Breast epithelium (tissue), 3 donors: ENCODE data around the gene LRRC8C.

ENCODE experiments used
- CTCF ChIP-seq, 3 donors: fragments of 450-650 bp; IDR thresholded peaks; one replicate each; pipeline ENCODE4 v1.5.1; 2016 to 2017; ENCODE audit warnings: antibody characterized with exemption in 3 of 3, mild to moderate bottlenecking in 3 of 3, moderate library complexity in 3 of 3
- POLR2A ChIP-seq: fragments of 450-650 bp; IDR thresholded peaks from one replicate; pipeline ENCODE4 v1.6.1; 2016; ENCODE audit warnings: antibody characterized with exemption, mild to moderate bottlenecking, moderate library complexity
- POLR2AphosphoS5 ChIP-seq, 3 donors: sonication (generic); formaldehyde crosslinking; IDR thresholded peaks; one replicate each; pipeline ENCODE4 v1.6.1; 2017; ENCODE audit warnings: antibody characterized with exemption in 3 of 3

- no peak for TF ChIP-seq POLR2AphosphoS5 (IDR thresholded peaks at IDR 0.05)
- TF ChIP-seq CTCF (IDR thresholded peaks at IDR 0.05): no peak
- TF ChIP-seq POLR2A: no peak
Observed at GRCh38 chr1:89687254-89687653, 54.3 kb downstream of the LRRC8C start.
